ENCODE measurements around the gene ANKS1B. TPM values are rescaled to one million over a fixed set of nuclear protein-coding genes. Genes with fewer than 3 reads are reported as not detected.

ANKS1B gene
- total RNA-seq, 4 donors from 2014 or later = 16.6 to 62.6 (median 40.2) TPM

GRCh38 chr12:99278899-99279298 is 705.8 kb downstream of the ANKS1B start:
- Histone ChIP-seq H3K27me3 (no peaks in the 10 kb centered on the region), H3K36me3 (no peaks in the 10 kb centered on the region), H3K9me3 (no peaks in the 10 kb centered on the region), H3K4me1 (no peaks in the 10 kb centered on the region), H3K4me3 (no peak overlapping the region), H3K27ac (no peak overlapping the region)
- no peak for DNase-seq
- intact Hi-C loops (cut with DNase I; ENCODE audit: low total_unique reads) = no loop called here
- TF ChIP-seq POLR2A (IDR thresholded peaks at IDR 0.05) (no peak), CTCF (IDR thresholded peaks at IDR 0.05) (no peak)

GRCh38 chr12:99277591-99278379 is 707.0 kb downstream of the ANKS1B start:
- TF ChIP-seq POLR2A (IDR thresholded peaks at IDR 0.05) (no peak), CTCF (IDR thresholded peaks at IDR 0.05) (no peak)
- no peaks in the 10 kb centered on the region for H3K9me3 ChIP-seq
- H3K27me3 ChIP-seq = no peaks in the 10 kb centered on the region
- intact Hi-C loops (cut with DNase I; ENCODE audit: low total_unique reads) = no loop called here
- no peak overlapping the region for H3K27ac ChIP-seq
- no peaks in the 10 kb centered on the region for H3K4me1 ChIP-seq
- no peak for DNase-seq
- no peak overlapping the region for H3K4me3 ChIP-seq
- H3K36me3 ChIP-seq = no peaks in the 10 kb centered on the region

- no peaks in the 10 kb centered on the region for H3K36me3 ChIP-seq
- H3K27ac ChIP-seq = no peak overlapping the region
- H3K27me3 ChIP-seq = no peaks in the 10 kb centered on the region
- TF ChIP-seq CTCF (IDR thresholded peaks at IDR 0.05) (no peak), POLR2A (IDR thresholded peaks at IDR 0.05) (no peak)
- H3K4me1 ChIP-seq = no peaks in the 10 kb centered on the region
- H3K9me3 ChIP-seq = no peaks in the 10 kb centered on the region
- intact Hi-C loops (cut with DNase I; ENCODE audit: low total_unique reads) = no loop called here
- H3K4me3 ChIP-seq = no peak overlapping the region
- DNase-seq = no peak
Measured at GRCh38 chr12:99271071-99271470, 713.7 kb downstream of the ANKS1B start.

- H3K9me3 ChIP-seq = no peaks in the 10 kb centered on the region
- intact Hi-C loops (cut with DNase I; ENCODE audit: low total_unique reads) = no loop called here
- no peak overlapping the region for H3K4me3 ChIP-seq
- DNase-seq = no peak
- H3K27ac ChIP-seq = no peak overlapping the region
- TF ChIP-seq POLR2A (IDR thresholded peaks at IDR 0.05) (no peak), CTCF (IDR thresholded peaks at IDR 0.05) (no peak)
- no peaks in the 10 kb centered on the region for H3K4me1 ChIP-seq
- H3K36me3 ChIP-seq = no peaks in the 10 kb centered on the region
- H3K27me3 ChIP-seq = no peaks in the 10 kb centered on the region
Measured at GRCh38 chr12:99267038-99267437, 717.7 kb downstream of the ANKS1B start.

- Histone ChIP-seq H3K36me3 (no peaks in the 10 kb centered on the region), H3K27ac (no peak overlapping the region), H3K27me3 (no peaks in the 10 kb centered on the region), H3K9me3 (no peaks in the 10 kb centered on the region), H3K4me3 (no peak overlapping the region), H3K4me1 (no peaks in the 10 kb centered on the region)
- TF ChIP-seq CTCF (IDR thresholded peaks at IDR 0.05) (no peak), POLR2A (IDR thresholded peaks at IDR 0.05) (no peak)
- intact Hi-C loops (cut with DNase I; ENCODE audit: low total_unique reads) = no loop called here
- no peak for DNase-seq
Measured at GRCh38 chr12:99265648-99266047, 719.1 kb downstream of the ANKS1B start.
